Smooth muscle cell (in vitro differentiated cells): ENCODE data around the gene APOA5. TPM values are rescaled to one million over a fixed set of nuclear protein-coding genes. Genes with fewer than 3 reads are reported as not detected.

ENCODE experiments used
- DNase-seq: peaks from one replicate; lab custom pipeline; 2025; ENCODE audit not compliant: unreplicated experiment; lab: John Stamatoyannopoulos, UW
- H2AFZ ChIP-seq: fragments of 200-600 bp; sonication (generic); 2 replicates; pipeline ENCODE4 v1.6.0; 2016; ENCODE audit warnings: antibody characterized with exemption, low read depth, mild to moderate bottlenecking
- H3F3A ChIP-seq: fragments of 200-600 bp; sonication (generic); 2 replicates; pipeline ENCODE4 v1.6.0; 2017; ENCODE audit warnings: antibody characterized with exemption, low read depth
- H3K27ac ChIP-seq: fragments of 200-600 bp; sonication (generic); 2 replicates; pipeline ENCODE4 v1.5.1; 2016; ENCODE audit warnings: low read depth, mild to moderate bottlenecking
- H3K27me3 ChIP-seq: fragments of 200-600 bp; sonication (generic); 2 replicates; pipeline ENCODE4 v1.6.1; 2016; ENCODE audit warnings: low read depth, mild to moderate bottlenecking
- H3K36me3 ChIP-seq: fragments of 200-600 bp; sonication (generic); 2 replicates; pipeline ENCODE4 v1.5.1; 2016; ENCODE audit warnings: low read depth
- H3K4me1 ChIP-seq: fragments of 200-600 bp; sonication (generic); 2 replicates; pipeline ENCODE4 v1.5.1; 2016; ENCODE audit warnings: low read depth
- H3K4me2 ChIP-seq: fragments of 200-600 bp; sonication (generic); 2 replicates; pipeline ENCODE4 v1.6.0; 2016; ENCODE audit warnings: mild to moderate bottlenecking
- H3K4me3 ChIP-seq: fragments of 200-600 bp; sonication (generic); 2 replicates; pipeline ENCODE4 v1.5.1; 2016; ENCODE audit warnings: mild to moderate bottlenecking
- H3K79me2 ChIP-seq: fragments of 200-600 bp; sonication (generic); 2 replicates; pipeline ENCODE4 v1.6.0; 2016; ENCODE audit warnings: low read depth, mild to moderate bottlenecking
- H3K9ac ChIP-seq: fragments of 200-600 bp; sonication (generic); 2 replicates; pipeline ENCODE4 v1.6.0; 2016; ENCODE audit warnings: low read depth
- H3K9me3 ChIP-seq: fragments of 200-600 bp; sonication (generic); replicated peaks from 2 replicates; pipeline ENCODE4 v1.5.1; 2016; ENCODE audit warnings: low read depth
- H4K20me1 ChIP-seq: fragments of 200-600 bp; sonication (generic); 2 replicates; pipeline ENCODE4 v1.6.0; 2016; ENCODE audit warnings: low read depth
- CTCF ChIP-seq: fragments of 200-600 bp; sonication (generic); IDR thresholded peaks from 2 replicates; pipeline ENCODE4 v1.5.1; 2017; ENCODE audit warnings: borderline replicate concordance, mild to moderate bottlenecking, antibody characterized with exemption; ENCODE audit not compliant: insufficient read depth, poor library complexity, severe bottlenecking
- WGBS: methylation state at CpG from one replicate; pipeline ENCODE4 v1.1.7; 2016; ENCODE audit warnings: low lambda C conversion rate; 5-methylcytosine and 5-hydroxymethylcytosine counted together
- polyA plus RNA-seq: library from polyadenylated mRNA; unstranded; fragments of >200 nt; fragmentation: Nextera tagmentation; extraction: Ambion mirVana; gene quantifications from 2 replicates; pipeline ENCODE4 v1.2.1, GENCODE V29; 2016
- total RNA-seq: library from RNA; depleted of rRNA; stranded (reverse); fragments of >200 nt; gene quantifications from 2 replicates; pipeline ENCODE4 v1.2.3, GENCODE V29; 2014

Gene APOA5
- total and polyA plus RNA-seq, 2 experiments from 2014 or later = not detected

GRCh38 chr11:116800610-116801009 lies 8.9 kb upstream of the APOA5 start:
- Histone ChIP-seq H3F3A (no peaks in the 10 kb centered on the region), H3K4me1 (no peaks in the 10 kb centered on the region), H3K79me2 (no peaks in the 10 kb centered on the region), H4K20me1 (no peaks in the 10 kb centered on the region), H3K9me3 (no peaks in the 10 kb centered on the region), H3K4me3 (no peak overlapping the region), H3K9ac (no peak overlapping the region), H2AFZ (no peak overlapping the region), H3K36me3 (no peaks in the 10 kb centered on the region), H3K27ac (no peak overlapping the region), H3K27me3 (no peaks in the 10 kb centered on the region), H3K4me2 (no peak overlapping the region)
- DNase-seq = no peak
- WGBS = 95% methylated on average over 2 of the region's 2 CpGs
- no peak for TF ChIP-seq CTCF

DNA sequence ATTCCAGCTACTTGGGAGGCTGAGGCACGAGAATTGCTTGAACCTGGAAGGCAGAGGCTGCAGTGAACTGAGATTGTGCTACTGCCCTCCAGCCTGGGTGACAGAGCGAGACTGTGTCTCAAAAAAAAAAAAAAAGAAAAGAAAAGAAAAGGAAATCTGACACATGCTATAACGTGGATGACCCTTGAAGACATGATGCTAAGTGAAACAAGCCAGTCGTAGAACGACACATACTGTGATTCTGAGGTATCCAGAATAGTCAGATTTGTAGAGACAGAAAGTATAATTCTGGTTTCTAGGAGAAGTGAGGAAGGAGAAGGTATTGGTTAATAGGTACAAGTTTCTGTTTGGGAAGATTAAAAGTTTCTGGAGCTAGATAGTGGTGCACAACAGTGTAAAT lies 6.7 kb upstream of the APOA5 start:
- H3F3A ChIP-seq = no peaks in the 10 kb centered on the region
- H3K4me2 ChIP-seq = no peak overlapping the region
- no peaks in the 10 kb centered on the region for H3K36me3 ChIP-seq
- H2AFZ ChIP-seq = no peak overlapping the region
- H3K79me2 ChIP-seq = no peaks in the 10 kb centered on the region
- H3K9me3 ChIP-seq = no peaks in the 10 kb centered on the region
- WGBS = 93% methylated on average over 5 of the region's 5 CpGs
- no peaks in the 10 kb centered on the region for H3K4me1 ChIP-seq
- no peaks in the 10 kb centered on the region for H4K20me1 ChIP-seq
- TF ChIP-seq CTCF = no peak
- no peak overlapping the region for H3K4me3 ChIP-seq
- H3K27me3 ChIP-seq = no peaks in the 10 kb centered on the region
- no peak overlapping the region for H3K27ac ChIP-seq
- H3K9ac ChIP-seq = no peak overlapping the region
- DNase-seq = no peak

DNA sequence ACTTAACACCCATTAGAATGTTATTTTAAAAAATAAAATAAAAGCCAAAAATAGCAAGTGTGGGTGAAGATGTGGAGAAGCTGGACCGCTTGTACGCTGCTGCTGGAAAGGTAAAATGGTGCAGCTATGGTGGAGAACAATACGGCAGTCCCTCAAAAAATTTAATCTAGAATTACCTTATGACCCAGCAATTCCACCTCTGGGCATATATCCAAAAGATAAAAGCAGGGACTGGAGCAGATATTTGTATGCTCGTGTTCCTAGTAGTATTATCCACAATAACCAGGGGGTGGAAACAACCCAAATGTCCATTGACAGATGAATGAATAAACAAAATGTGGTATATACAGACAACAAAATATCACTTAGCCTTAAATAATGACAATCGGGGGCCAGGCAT lies 6.1 kb upstream of the APOA5 start:
- Histone ChIP-seq H3F3A (no peaks in the 10 kb centered on the region), H3K79me2 (no peaks in the 10 kb centered on the region), H4K20me1 (no peaks in the 10 kb centered on the region), H3K9me3 (no peaks in the 10 kb centered on the region), H3K4me1 (no peaks in the 10 kb centered on the region), H3K9ac (no peak overlapping the region), H3K4me2 (no peak overlapping the region), H3K27ac (no peak overlapping the region), H3K27me3 (no peaks in the 10 kb centered on the region), H2AFZ (no peak overlapping the region), H3K36me3 (no peaks in the 10 kb centered on the region), H3K4me3 (no peak overlapping the region)
- DNase-seq = no peak
- WGBS = 98% methylated on average over 5 of the region's 5 CpGs
- TF ChIP-seq CTCF = no peak

DNA sequence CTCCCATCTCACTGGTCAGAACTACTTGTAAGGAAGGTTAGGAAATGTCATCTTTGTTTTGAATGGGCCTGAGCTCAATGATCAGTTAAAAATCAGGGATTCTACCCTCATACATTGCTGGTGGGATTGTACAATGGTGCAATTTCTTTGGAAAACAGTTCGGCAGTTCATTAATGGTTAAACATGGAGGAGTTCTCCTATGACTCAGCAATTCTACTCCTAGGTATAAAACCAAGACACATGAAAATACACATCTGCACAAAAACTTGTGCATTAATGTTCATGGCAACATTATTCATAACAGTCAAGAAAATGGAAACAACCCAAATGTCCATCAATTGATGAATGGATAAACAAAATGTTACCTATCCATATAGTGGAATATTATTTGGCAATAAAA lies 4.9 kb upstream of the APOA5 start:
- no peak overlapping the region for H2AFZ ChIP-seq

More for the DNA sequence above, 4.9 kb upstream of the APOA5 start:
- Histone ChIP-seq H3F3A (no peaks in the 10 kb centered on the region), H3K9ac (no peak overlapping the region), H4K20me1 (no peaks in the 10 kb centered on the region), H3K4me3 (no peak overlapping the region), H3K27ac (no peak overlapping the region), H3K4me1 (no peaks in the 10 kb centered on the region), H3K79me2 (no peaks in the 10 kb centered on the region), H3K36me3 (no peaks in the 10 kb centered on the region), H3K4me2 (no peak overlapping the region), H3K27me3 (no peaks in the 10 kb centered on the region), H3K9me3 (no peaks in the 10 kb centered on the region)
- WGBS = 97% methylated on average over 1 of the region's 1 CpG
- DNase-seq = no peak
- TF ChIP-seq CTCF = no peak
